ENCODE data around the gene PLEK2. TPM values are rescaled to one million over a fixed set of nuclear protein-coding genes. Genes with fewer than 3 reads are reported as not detected.

Gene PLEK2
- total RNA-seq, 6 donors from 2014 or later: 3.5 to 4.4 (median 3.8) TPM; not detected in 1

GRCh38 chr14:67426161-67426560 is 14.2 kb upstream of the PLEK2 start:
- Histone ChIP-seq H3K36me3 (no peaks in the 10 kb centered on the region), H3K27ac (no peak overlapping the region), H3K9me3 (no peaks in the 10 kb centered on the region), H3K27me3 (no peaks in the 10 kb centered on the region), H3K4me1 (peaks cover 0 to 12% (median 4%) of the 10 kb centered on the region in 4 donors), H3K4me3 (no peak overlapping the region)
- TF ChIP-seq EP300 (IDR thresholded peaks at IDR 0.05): no peak
- no peak for TF ChIP-seq POLR2A (IDR thresholded peaks at IDR 0.05)
- no peak for TF ChIP-seq CTCF (IDR thresholded peaks at IDR 0.05)
- TF ChIP-seq POLR2AphosphoS5 (IDR thresholded peaks at IDR 0.05): no peak
- DNase-seq (no peak), ATAC-seq (ENCODE audit: low FRiP score in 2 of 2) (no peak)
- WGBS, 2 donors: 78 to 85% methylated on average over 8 of the region's 8 CpGs

GRCh38 chr14:67425608-67426007 is 13.6 kb upstream of the PLEK2 start:
- TF ChIP-seq EP300 (IDR thresholded peaks at IDR 0.05): no peak
- TF ChIP-seq CTCF (IDR thresholded peaks at IDR 0.05): no peak
- TF ChIP-seq POLR2AphosphoS5 (IDR thresholded peaks at IDR 0.05): no peak
- Histone ChIP-seq H3K4me3 (no peak overlapping the region), H3K27ac (no peak overlapping the region), H3K36me3 (no peaks in the 10 kb centered on the region), H3K4me1 (peaks cover 0 to 12% (median 4%) of the 10 kb centered on the region in 4 donors), H3K27me3 (no peaks in the 10 kb centered on the region), H3K9me3 (no peaks in the 10 kb centered on the region)
- ATAC-seq (ENCODE audit: low FRiP score in 2 of 2): no peak
- WGBS, 2 donors: 87 to 94% methylated on average over 3 to 4 of the region's 4 CpGs
- no peak for DNase-seq

GRCh38 chr14:67424539-67424938 is 12.6 kb upstream of the PLEK2 start:
- ATAC-seq (ENCODE audit: low FRiP score in 2 of 2) (no peak), DNase-seq (no peak)
- Histone ChIP-seq H3K9me3 (no peaks in the 10 kb centered on the region), H3K4me3 (no peak overlapping the region), H3K4me1 (peaks cover 0 to 12% (median 4%) of the 10 kb centered on the region in 4 donors), H3K27ac (no peak overlapping the region), H3K27me3 (no peaks in the 10 kb centered on the region), H3K36me3 (no peaks in the 10 kb centered on the region)
- no peak for TF ChIP-seq EP300 (IDR thresholded peaks at IDR 0.05)
- 27 to 48% methylated on average over 3 of the region's 3 CpGs for WGBS, 2 donors

GRCh38 chr14:67423424-67423823 is 11.5 kb upstream of the PLEK2 start:
- H3K27ac ChIP-seq: no peak overlapping the region
- H3K4me3 ChIP-seq: no peak overlapping the region
- H3K27me3 ChIP-seq: no peaks in the 10 kb centered on the region
- ATAC-seq (ENCODE audit: low FRiP score in 2 of 2): no peak
- H3K9me3 ChIP-seq: no peaks in the 10 kb centered on the region
- H3K36me3 ChIP-seq: no peaks in the 10 kb centered on the region
- no peak for TF ChIP-seq POLR2AphosphoS5 (IDR thresholded peaks at IDR 0.05)
- no peak for TF ChIP-seq CTCF (IDR thresholded peaks at IDR 0.05)
- TF ChIP-seq POLR2A (IDR thresholded peaks at IDR 0.05): no peak
- TF ChIP-seq EP300 (IDR thresholded peaks at IDR 0.05): no peak
- no peak for DNase-seq
- peaks cover 0 to 11% (median 4%) of the 10 kb centered on the region in 4 donors for H3K4me1 ChIP-seq
- WGBS, 2 donors: 49 to 60% methylated on average over 2 of the region's 2 CpGs

GRCh38 chr14:67421356-67422224 is 9.6 kb upstream of the PLEK2 start:
- no peak for TF ChIP-seq EP300 (IDR thresholded peaks at IDR 0.05)
- TF ChIP-seq POLR2AphosphoS5 (IDR thresholded peaks at IDR 0.05): no peak
- no peak for TF ChIP-seq CTCF (IDR thresholded peaks at IDR 0.05)
- TF ChIP-seq POLR2A (IDR thresholded peaks at IDR 0.05): no peak
- Histone ChIP-seq H3K27ac (no peak overlapping the region), H3K27me3 (no peaks in the 10 kb centered on the region), H3K4me1 (no peaks in the 10 kb centered on the region), H3K9me3 (no peaks in the 10 kb centered on the region), H3K4me3 (no peak overlapping the region), H3K36me3 (no peaks in the 10 kb centered on the region)
- no peak for DNase-seq
- ATAC-seq (ENCODE audit: low FRiP score in 2 of 2): no peak
- WGBS, 2 donors: 89 to 90% methylated on average over 11 of the region's 11 CpGs

Data from upper lobe of left lung (tissue), 6 donors.